ENCODE measurements around the gene DPH3. TPM values are rescaled to one million over a fixed set of nuclear protein-coding genes. Genes with fewer than 3 reads are reported as not detected.

Gene DPH3
- total RNA-seq, 1 donor from 2014 or later, result 20.5 TPM

DNA sequence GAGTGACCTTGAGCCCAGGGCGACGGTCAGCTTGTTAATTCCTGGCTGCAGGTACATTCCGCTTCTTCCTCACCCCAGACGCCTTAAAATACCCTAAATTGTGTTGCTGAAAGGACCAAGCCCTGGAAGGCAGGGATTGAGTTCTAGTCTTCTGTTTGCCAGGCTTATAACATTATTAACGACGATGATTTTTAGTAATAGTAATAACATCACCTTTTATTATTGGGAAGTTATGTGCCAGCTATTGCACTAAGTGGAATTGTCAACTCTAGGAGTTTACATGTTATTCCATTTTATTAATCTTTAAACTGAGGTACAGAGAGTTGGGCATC is 678 bp upstream of the DPH3 start:
- DNase-seq (ENCODE audit: missing footprints) (no peak), ATAC-seq (no peak)
- intact Hi-C loops (cut with DNase I), result no loop called here

DNA sequence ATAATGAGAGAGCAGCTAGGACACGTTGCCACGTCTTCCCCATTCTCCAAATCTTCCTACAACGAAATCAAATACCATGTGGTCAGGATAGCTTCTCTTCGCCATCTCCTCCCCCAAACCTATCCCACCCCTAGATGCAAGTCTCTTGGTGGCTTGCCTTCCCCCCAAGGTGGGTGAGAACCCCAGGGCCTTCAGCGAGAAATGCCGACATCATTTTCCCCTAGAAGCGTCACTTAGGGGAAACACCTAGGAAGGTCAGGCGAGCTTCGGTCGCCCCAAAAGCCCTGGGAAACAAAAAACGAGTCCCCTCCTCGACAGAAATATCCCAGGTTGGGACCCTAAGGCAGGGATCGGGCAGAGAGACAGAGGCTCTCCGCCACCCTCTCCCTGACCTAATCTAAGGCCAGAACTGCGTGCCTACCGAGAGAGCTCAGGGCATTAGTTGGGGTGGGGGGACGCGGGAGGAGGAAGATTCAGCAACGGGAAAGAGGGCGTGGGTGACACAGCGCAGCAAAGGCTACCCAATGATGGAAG is 502 bp downstream of the DPH3 start:
- no peak for DNase-seq (ENCODE audit: missing footprints)
- no peak for ATAC-seq
- intact Hi-C loops (cut with DNase I), result no loop called here

DNA sequence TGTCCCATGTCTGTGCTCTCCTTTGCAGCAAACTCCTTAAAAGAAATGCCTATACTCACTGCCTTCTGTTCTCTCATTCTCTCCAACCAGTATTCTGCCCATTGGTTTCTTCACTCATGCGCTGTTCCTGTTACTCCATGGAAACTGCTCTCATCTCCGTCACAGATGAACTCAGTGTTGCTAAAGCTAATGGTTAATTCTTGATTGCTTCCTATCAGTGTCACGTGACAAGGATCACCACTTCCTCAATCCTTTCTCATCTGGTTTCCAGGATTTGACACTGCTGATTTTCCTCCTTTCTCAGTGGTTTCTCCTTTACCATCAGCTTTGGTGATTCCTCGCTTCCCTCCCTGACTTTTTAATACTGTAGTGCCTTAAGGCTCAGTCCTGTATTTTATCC is 2.6 kb downstream of the DPH3 start:
- intact Hi-C loops (cut with DNase I), result no loop called here
- no peak for DNase-seq (ENCODE audit: missing footprints)
- no peak for ATAC-seq

DNA sequence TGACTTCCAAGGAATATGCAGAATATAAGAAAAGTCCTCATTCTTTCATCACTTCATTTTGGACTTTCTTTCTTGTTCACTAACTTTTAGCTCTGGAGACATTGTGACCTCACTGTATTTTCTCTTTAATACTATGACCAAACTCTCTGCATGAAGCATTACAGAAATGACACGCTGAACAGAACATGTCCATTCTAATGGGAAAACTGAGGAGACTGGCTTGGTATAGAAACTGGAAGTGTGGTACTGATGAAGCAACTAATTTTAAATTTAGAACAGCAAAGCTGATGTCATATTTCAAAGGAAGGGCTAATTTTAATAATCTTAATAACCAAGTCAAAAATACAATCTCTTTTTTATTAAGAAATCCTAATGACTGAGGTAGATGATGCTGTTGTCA is 4.7 kb downstream of the DPH3 start:
- intact Hi-C loops (cut with DNase I), result no loop called here
- no peak for ATAC-seq
- DNase-seq (ENCODE audit: missing footprints), result no peak

DNA sequence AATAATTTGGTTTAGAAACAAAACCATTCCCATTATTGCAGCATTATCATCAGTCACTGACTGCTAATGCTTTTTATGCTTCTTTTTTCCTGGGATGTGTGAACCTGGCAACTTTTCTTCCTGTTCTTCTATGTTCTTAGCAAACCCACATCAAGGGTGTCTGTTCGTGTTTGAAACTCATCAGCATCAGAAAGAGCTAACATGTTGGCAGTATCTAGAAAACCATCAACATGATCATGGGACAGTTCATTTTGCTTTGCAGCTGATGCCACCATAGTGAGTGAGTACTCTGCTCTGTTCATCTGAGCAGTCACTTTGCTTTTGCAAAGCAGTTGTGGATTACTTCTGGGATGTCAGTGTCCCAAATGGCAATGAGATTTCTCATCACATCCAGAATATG is 5.9 kb downstream of the DPH3 start:
- ATAC-seq (no peak), DNase-seq (ENCODE audit: missing footprints) (no peak)
- intact Hi-C loops (cut with DNase I), result no loop called here

DNA sequence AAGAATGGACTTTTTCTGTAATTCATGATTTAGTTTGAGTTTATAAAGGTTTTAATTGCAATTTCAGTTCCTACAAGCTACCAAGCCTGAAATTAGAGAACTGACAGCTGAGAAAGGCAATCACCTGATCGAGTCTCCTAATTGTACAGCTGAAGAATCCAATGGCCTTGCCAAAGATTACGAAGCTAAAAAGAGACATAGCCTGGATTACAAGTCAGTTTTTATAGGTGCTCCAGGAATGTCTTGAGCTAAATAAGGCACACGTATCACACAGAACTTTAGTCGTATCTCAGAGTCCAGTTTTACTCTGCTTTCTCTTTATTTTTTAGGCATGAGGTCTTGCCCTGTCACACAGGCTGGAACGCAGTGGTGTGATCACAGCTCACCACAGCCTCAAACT is 6.6 kb downstream of the DPH3 start:
- DNase-seq (ENCODE audit: missing footprints) (no peak), ATAC-seq (no peak)
- intact Hi-C loops (cut with DNase I), result no loop called here

DNA sequence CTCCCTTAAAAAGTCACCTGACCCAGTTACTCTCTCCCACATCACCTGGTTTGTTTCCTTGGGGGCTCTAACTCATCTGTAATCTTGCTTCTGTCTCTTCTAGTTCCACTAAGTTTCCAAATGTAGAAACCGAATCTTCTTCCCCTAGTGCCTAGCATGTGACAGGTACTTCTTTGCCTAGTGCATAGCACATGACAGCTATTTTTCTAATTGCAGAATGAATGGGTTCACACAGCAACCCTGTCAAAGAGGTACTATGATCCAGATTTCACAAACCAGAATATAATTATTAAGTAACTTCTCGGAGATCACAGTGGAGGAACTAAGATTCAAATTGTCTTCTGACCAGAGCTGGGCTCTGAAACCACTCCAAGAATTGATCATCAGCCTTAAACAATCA is 7.4 kb downstream of the DPH3 start:
- intact Hi-C loops (cut with DNase I), result no loop called here
- DNase-seq (ENCODE audit: missing footprints) (no peak), ATAC-seq (no peak)

DNA sequence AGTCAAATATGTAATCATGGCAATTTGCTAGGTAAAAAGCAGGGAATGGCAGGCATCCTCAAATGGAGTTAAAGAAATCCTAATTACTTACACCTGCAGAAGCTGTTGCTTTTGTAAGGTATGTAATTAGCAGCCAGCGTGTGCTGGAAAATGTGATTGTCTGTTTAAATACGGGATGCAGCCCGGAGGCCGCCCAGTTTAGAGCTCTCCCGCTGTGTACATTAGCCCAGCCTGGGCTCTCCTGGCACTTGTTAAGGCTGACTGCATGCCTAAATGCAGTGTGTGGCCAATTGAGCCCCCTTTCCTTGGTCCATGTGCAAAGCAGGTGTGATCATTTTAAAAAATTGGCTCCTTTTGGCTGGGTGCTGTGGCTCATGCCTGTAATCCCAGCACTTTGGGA is 9.0 kb downstream of the DPH3 start:
- no peak for DNase-seq (ENCODE audit: missing footprints)
- intact Hi-C loops (cut with DNase I), result no loop called here
- ATAC-seq, result no peak

DNA sequence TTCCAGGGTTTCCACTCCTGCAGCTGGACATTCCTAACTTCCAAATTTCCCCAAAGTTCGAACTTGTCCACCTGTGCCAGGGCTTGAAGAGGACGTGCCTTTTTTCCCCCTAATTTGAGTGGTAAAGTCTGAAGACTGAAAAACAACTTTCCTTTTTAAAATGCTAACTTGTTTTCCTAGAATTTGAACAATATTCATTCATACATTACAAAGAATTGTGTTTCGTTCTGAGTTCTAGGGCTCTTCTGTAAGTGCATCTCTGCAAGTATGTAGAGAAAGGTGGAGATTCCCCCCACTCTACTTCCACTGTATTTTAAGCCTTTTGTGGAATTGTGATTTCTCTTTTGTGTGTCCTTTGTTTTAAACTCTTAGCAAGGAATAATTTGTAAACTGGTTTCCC is 9.4 kb downstream of the DPH3 start:
- DNase-seq (ENCODE audit: missing footprints) (no peak), ATAC-seq (no peak)
- intact Hi-C loops (cut with DNase I), result no loop called here

DNA sequence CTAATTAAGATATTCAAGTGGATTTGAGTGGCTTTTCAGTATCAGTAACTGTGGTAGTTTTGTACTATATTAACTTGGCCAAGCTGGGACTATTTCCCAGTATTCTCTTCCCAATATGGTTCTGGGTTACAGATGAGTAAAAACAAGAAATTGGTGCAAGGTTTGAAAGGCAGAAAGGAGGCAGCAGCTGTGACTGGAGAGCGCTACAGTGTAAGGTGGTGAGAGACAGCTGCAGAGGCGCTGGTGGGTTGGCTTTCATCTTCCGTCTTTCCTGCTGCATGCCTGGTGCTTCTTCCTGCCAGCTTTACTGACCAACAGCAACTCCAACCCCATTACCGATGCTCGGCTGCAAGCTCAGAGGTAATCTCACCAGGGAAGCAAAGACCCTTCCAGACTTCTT is 9.8 kb downstream of the DPH3 start:
- DNase-seq (ENCODE audit: missing footprints), result no peak
- intact Hi-C loops (cut with DNase I), result no loop called here
- no peak for ATAC-seq

DNA sequence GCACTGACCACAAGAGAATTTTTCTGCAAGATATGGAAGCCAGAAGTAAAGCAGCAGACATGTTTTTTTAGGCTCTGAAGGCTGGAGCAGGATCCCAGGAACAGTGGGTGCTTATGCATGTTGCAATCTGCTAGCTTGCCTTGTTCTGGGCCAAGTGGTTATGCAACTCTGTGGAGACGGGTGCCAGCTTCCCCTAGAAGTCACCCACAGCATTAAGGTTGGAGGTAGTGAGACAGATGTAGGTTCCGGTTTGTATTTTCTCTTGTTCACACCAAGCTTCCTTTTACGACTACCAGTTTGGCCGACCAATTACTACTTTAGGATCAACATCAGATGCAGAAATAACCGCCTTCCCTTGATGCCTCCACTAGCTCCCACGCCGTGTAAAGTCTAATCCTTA is 11.1 kb downstream of the DPH3 start:
- peak; percentile 80 for DNase-seq (ENCODE audit: missing footprints)
- peak; percentile 91 for ATAC-seq
- intact Hi-C loops (cut with DNase I), result no loop called here

DNA sequence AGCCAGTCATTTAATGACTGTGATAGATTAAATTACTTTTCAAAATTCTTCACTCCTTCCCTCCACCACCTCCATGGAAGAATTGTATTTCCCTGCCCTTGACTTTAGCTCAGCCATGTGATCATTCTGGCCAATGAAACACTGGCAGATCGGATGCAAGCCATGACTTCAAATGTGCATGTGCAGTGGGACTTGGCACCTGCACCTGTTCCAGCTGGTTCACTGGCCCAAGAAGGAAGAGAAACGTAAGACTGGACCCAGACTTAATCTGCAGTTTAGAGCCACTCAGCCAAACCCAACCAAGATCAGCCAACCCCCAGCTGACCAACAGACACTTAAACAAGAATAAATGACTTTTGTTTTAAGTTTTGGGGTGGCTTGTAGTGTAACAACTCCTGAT is 11.8 kb downstream of the DPH3 start:
- intact Hi-C loops (cut with DNase I), result no loop called here
- ATAC-seq (no peak), DNase-seq (ENCODE audit: missing footprints) (no peak)

DNA sequence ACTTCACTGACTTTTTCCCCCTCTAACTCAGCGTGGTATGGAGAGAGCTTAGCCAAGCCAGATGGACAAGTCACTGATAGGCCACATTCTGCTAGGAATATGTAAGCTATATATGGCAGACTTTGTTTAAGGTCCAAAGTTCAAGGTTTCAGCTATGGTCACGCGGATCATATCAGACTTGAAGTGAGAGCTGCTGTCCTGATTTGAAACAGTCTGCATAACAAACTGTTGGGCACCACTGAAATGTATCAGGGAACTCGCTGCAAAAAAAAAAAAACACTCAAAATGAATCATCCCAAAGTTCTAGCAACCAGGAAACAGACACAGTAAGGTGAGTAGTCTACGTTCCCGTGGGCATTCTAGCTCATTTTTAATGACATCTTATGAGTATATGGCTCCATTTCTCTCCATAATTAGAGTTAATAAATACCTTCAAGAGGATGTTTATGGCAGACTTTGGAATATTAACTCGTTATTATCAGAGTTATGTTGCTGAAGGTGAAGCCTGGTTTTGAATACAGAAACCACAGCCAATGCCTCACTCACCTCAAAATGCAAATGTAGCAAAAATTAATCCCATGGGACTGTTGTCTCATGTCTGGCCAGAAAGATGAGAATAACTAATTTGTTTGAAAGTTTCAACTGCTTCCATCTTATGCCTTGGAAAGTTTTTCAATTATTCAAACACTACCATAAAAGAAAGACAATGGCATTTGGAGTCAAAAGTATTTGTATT is 12.3 kb downstream of the DPH3 start:
- DNase-seq (ENCODE audit: missing footprints) (no peak), ATAC-seq (no peak)
- intact Hi-C loops (cut with DNase I), result no loop called here

DNA sequence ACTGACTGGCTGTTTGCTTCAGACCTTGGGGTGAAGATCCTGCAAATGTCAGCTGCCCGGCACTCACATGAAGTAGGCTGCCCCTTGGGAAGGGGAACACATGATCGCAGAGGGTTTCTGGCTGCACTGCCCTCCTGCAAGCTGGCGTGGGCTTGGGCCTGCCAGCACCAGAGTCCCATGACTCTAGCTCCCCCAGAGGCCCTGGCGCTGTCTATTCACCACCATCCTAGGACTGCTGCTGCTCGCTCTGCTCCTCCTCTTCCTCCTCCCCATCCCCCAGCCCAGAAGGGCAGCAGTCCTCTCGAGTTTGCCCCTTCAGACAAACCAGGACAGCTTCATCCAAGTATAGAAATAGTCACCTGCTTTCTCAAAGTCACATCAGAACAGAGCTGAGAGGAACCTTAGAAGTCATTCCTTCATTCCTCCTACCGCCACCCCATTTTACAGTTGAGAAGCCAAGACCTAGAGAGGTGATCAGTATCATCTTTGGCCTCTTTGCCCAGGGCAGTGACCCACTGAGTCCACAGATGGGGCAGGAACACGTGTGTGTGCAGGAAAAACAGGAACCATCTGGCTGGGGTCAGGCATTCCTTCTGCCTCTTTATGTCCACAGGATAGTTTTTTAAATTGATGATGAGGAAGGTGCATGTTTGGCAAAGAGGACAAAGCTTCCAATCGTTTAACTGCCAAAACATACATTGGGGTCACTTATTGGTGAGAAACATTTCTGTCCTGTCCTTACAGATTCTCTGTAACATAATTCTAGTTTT is 13.2 kb downstream of the DPH3 start:
- no peak for DNase-seq (ENCODE audit: missing footprints)
- no peak for ATAC-seq
- intact Hi-C loops (cut with DNase I), result no loop called here

DNA sequence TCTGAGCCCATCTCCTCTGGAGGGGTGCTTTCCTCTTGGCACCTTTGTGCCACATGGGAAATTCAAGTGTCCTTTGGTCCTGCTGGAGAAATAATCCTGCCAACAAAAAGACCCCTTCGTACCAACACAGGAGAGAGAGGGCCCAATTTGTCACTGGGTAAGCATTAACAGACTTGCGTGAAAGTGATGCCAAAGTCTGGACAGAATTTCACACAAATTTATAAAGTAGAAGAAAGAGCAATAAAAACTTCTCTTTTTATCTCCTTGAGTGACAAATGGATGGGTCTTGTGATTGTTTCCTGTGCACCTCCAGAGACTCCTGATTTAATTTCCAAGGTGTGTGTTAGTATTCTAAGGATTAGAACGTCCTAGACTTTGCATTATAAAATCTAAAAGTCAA is 14.9 kb downstream of the DPH3 start:
- intact Hi-C loops (cut with DNase I), result loop anchor here (5.0 to 10.0 kb wide), 2 partner anchors 73 to 615 kb away; no protein-coding TSS in a partner anchor
- no peak for DNase-seq (ENCODE audit: missing footprints)
- ATAC-seq, result no peak

DNA sequence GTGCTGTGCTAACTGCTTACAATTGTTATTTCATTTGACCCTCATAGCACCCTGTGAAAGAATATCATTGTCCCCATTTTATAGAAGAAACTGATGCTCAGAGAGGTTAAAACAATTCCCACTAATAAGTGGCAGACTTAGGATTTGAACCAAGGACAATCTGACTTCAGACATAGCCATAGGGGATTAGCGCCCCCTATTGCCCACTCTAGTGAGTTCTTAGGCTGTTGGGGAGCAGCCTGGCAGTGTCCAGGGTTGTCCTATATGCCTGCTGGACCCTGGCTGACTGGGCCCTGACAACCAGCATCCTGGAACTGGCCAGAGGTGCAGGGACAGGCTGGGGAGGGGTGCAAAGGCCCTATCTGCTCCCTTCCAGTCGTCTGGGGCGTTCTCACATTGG is 15.4 kb downstream of the DPH3 start:
- DNase-seq (ENCODE audit: missing footprints) (no peak), ATAC-seq (no peak)
- intact Hi-C loops (cut with DNase I), result loop anchor here (5.0 to 10.0 kb wide), 2 partner anchors 72 to 615 kb away; no protein-coding TSS in a partner anchor

DNA sequence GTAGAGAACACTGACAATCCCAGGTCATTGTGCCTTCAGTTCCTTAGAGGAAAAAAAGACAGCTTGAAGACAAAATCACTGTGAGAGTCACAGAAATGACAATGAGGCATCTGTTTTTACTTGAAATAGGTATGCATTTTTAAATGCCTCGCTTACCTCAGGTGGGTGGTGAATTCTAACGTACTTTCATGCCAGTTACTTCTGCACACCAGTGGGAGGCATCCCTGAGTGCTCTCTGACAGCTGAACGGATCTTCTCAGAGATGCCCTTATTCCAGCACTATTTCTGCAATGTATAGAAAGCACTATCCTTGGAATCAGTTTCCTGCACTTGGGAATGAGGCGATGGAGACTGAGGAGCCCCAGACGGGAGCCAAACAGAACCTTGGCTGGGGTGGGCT is 16.2 kb downstream of the DPH3 start:
- intact Hi-C loops (cut with DNase I), result loop anchor here (5.0 to 10.0 kb wide), 2 partner anchors 71 to 614 kb away; no protein-coding TSS in a partner anchor
- no peak for DNase-seq (ENCODE audit: missing footprints)
- ATAC-seq, result no peak

DNA sequence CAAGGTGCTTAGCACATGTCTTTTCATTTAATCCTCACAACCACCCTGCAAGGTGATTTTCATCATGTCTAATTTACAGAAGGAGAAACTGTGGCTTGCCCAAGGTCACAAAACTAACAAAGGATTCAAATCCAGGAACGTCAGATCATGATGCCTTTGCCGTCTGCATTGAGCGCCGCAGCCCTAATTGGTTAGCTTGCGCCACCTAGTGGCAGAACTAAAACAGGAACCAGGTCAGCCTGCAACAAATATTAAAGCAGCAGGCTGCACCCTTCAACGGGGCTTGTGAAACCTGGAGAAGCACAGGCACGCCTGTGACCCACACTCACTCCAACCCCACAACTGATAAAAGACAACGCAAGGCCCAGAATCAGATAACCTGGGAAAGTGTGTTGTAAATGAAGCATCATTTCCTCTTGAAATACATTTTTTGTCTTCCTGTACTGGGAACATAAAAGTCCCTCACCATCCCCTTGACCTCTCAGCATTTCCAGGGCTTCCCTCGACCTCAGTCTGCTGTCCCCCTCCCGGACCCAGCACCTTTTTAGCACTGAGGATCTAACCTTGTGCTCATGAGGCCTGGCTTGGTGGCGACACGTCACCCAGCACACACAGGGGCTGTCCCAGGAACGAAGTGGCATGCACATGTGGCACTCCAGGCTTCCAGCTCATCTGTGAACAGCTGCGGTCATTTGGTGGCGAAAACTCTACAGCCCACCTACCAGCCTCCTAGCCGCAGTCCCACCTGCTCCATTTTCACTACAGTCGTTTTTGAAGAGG is 17.3 kb downstream of the DPH3 start:
- intact Hi-C loops (cut with DNase I), result loop anchor here (1.0 to 10.0 kb wide), 4 partner anchors 70 to 613 kb away; no protein-coding TSS in a partner anchor
- peak; percentile 60 for ATAC-seq
- peak; percentile 83 for DNase-seq (ENCODE audit: missing footprints)

DNA sequence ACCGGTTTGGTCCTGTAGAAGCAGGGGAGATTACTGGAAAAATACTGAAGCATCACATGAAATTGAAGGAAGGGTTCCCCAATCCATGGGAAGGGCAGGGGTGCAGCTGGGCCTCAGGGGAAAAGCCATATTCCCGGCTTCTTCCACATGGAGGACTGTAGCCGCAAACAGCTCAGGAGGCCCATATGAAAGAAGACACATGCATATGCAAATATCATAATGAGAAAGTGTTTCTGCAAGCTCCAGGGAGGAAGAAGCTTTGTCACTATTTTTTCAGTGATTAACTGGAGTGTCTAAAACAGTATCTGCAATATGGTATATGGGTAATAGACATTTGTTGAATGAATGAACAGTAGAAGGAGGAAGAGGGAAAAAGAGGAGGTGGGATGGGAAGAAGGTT is 19.1 kb downstream of the DPH3 start:
- intact Hi-C loops (cut with DNase I), result loop anchor here (2.0 to 10.0 kb wide), 3 partner anchors 68 to 611 kb away; no protein-coding TSS in a partner anchor
- no peak for DNase-seq (ENCODE audit: missing footprints)

More for the DNA sequence above, 19.1 kb downstream of the DPH3 start:
- no peak for ATAC-seq
